Peyer's patch (tissue), 4 donors: ENCODE data around the gene CASZ1. TPM values are rescaled to one million over a fixed set of nuclear protein-coding genes. Genes with fewer than 3 reads are reported as not detected.

Experiments
- DNase-seq, 3 donors: peaks; one replicate each; pipeline ENCODE4 v3.0.0-alpha.2; 2017 to 2019
- H3K27ac ChIP-seq, 4 donors: fragments of 200-600 bp; sonication (generic); one replicate each; pipeline ENCODE4 v1.5.1; 2016 to 2019
- H3K27me3 ChIP-seq, 2 donors: fragments of 200-600 bp; sonication (generic); one replicate each; pipeline ENCODE4 v1.5.1; 2019
- H3K36me3 ChIP-seq, 3 donors: fragments of 200-600 bp; sonication (generic); one replicate each; pipeline ENCODE4 v1.5.1; 2016 to 2019
- H3K4me1 ChIP-seq, 4 donors: fragments of 200-600 bp; sonication (generic); one replicate each; pipeline ENCODE4 v1.5.1; 2016 to 2019
- H3K4me3 ChIP-seq, 4 donors: fragments of 200-600 bp; sonication (generic); 1 replicate in 3 of 4; 2 replicates in 1 of 4; pipeline ENCODE4 v1.5.1; 2016 to 2019; ENCODE audit warnings: mild to moderate bottlenecking in 1 of 4
- H3K9me3 ChIP-seq, 4 donors: fragments of 200-600 bp; sonication (generic); one replicate each; pipeline ENCODE4 v1.5.1; 2016 to 2019; ENCODE audit warnings: mild to moderate bottlenecking in 1 of 4
- CTCF ChIP-seq, 6 experiments: fragments of 450-650 bp in 4 of 6; fragments of 200-600 bp in 2 of 6; sonication (generic) in 1 of 6; IDR thresholded peaks; one replicate each; pipeline ENCODE4 v1.5.1; 2017 to 2019; ENCODE audit warnings: antibody characterized with exemption in 6 of 6, mild to moderate bottlenecking in 3 of 6, moderate library complexity in 1 of 6
- POLR2A ChIP-seq, 2 donors: fragments of 450-650 bp; IDR thresholded peaks; one replicate each; pipeline ENCODE4 v1.5.1; 2017; ENCODE audit warnings: antibody characterized with exemption in 2 of 2, mild to moderate bottlenecking in 2 of 2, moderate library complexity in 2 of 2
- total RNA-seq, 4 donors: library from RNA; depleted of rRNA; stranded (reverse); fragments of >200 nt; gene quantifications; one replicate each; pipeline ENCODE4 v1.1.0, GENCODE V29; 2016

CASZ1 gene
- total RNA-seq, 4 donors from 2014 or later = 87.5 to 165 (median 137) TPM

- H3K27ac ChIP-seq = no peak overlapping the region
- no peaks in the 10 kb centered on the region for H3K27me3 ChIP-seq
- no peak overlapping the region for H3K4me3 ChIP-seq
- no peaks in the 10 kb centered on the region for H3K4me1 ChIP-seq
- TF ChIP-seq CTCF (IDR thresholded peaks at IDR 0.05) (no peak), POLR2A (IDR thresholded peaks at IDR 0.05) (no peak)
- peaks cover 0 to 10% (median 0%) of the 10 kb centered on the region in 3 donors for H3K36me3 ChIP-seq
- H3K9me3 ChIP-seq = no peaks in the 10 kb centered on the region
- DNase-seq = peak in 1 of 3 donors; percentile 26
Observed at GRCh38 chr1:10614377-10615225, 181.8 kb downstream of the CASZ1 start.

DNA sequence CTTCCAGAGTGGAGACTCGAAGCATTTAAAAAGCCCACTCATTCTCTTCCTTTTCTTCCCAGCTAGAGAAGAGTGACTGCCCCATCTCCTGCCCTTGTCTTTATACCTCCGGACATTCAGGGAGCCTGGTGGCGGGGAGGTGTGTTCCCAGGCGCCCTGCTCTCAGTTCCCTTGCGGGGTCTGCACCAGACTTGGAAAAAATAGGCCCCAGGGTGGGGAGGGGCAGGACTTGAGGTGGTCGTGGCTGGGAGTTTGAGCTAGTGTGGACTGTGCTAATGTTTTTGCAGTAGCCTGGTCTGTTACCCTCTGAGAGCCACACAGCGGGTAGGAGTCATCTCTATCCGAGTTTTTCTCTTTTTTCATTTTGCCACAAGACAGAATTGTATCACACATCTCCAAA lies 182.6 kb downstream of the CASZ1 start:
- H3K27me3 ChIP-seq = no peaks in the 10 kb centered on the region
- no peaks in the 10 kb centered on the region for H3K4me1 ChIP-seq
- no peak for TF ChIP-seq CTCF (IDR thresholded peaks at IDR 0.05)
- no peak for TF ChIP-seq POLR2A (IDR thresholded peaks at IDR 0.05)
- H3K36me3 ChIP-seq = peaks cover 0 to 10% (median 0%) of the 10 kb centered on the region in 3 donors
- no peak overlapping the region for H3K4me3 ChIP-seq
- no peaks in the 10 kb centered on the region for H3K9me3 ChIP-seq
- DNase-seq = peak in 1 of 3 donors; percentile 34
- H3K27ac ChIP-seq = no peak overlapping the region

- H3K4me3 ChIP-seq = no peak overlapping the region
Observed at GRCh38 chr1:10613340-10613739, 183.1 kb downstream of the CASZ1 start.

GRCh38 chr1:10612436-10613160 lies 183.8 kb downstream of the CASZ1 start:
- no peaks in the 10 kb centered on the region for H3K27me3 ChIP-seq
- peak in 1 of 3 donors; percentile 28 for DNase-seq
- H3K4me1 ChIP-seq = no peaks in the 10 kb centered on the region
- TF ChIP-seq POLR2A (IDR thresholded peaks at IDR 0.05) (no peak), CTCF (IDR thresholded peaks at IDR 0.05) (no peak)
- no peak overlapping the region for H3K27ac ChIP-seq
- H3K9me3 ChIP-seq = no peaks in the 10 kb centered on the region
- H3K36me3 ChIP-seq = no peaks in the 10 kb centered on the region
- H3K4me3 ChIP-seq = no peak overlapping the region

More at GRCh38 chr1:10613340-10613739, 183.1 kb downstream of the CASZ1 start:
- Histone ChIP-seq H3K27me3 (no peaks in the 10 kb centered on the region), H3K4me1 (no peaks in the 10 kb centered on the region), H3K27ac (no peak overlapping the region), H3K9me3 (no peaks in the 10 kb centered on the region), H3K36me3 (peaks cover 0 to 5% (median 0%) of the 10 kb centered on the region in 3 donors)
- TF ChIP-seq POLR2A (IDR thresholded peaks at IDR 0.05) (no peak), CTCF (IDR thresholded peaks at IDR 0.05) (no peak)
- DNase-seq = peak in 1 of 3 donors; percentile 28

- Histone ChIP-seq H3K4me3 (no peak overlapping the region), H3K36me3 (no peaks in the 10 kb centered on the region), H3K27me3 (no peaks in the 10 kb centered on the region), H3K4me1 (no peaks in the 10 kb centered on the region), H3K9me3 (no peaks in the 10 kb centered on the region), H3K27ac (no peak overlapping the region)
- no peak for DNase-seq
- no peak for TF ChIP-seq POLR2A (IDR thresholded peaks at IDR 0.05)
- TF ChIP-seq CTCF (IDR thresholded peaks at IDR 0.05) = no peak
Observed at GRCh38 chr1:10610901-10611600, 185.4 kb downstream of the CASZ1 start.
